Fibroblast of upper back skin (primary cell): ENCODE results near the gene RASA3.
"Not testable (repeated sequence)": the region's sequence is repeated elsewhere in the genome, so short reads cannot be mapped to it uniquely, and the experiment has no call there.

ENCODE experiments used
- DNase-seq: peaks from one replicate; pipeline ENCODE4 v3.0.0-alpha.2; 2013

The RASA3 gene

GRCh38 chr13:114027046-114027715 is 105.2 kb downstream of the RASA3 start:
- DNase-seq = peak; percentile 36

- no peak for DNase-seq
Observed at GRCh38 chr13:114026481-114026880, 105.9 kb downstream of the RASA3 start.

- peak; percentile 78 for DNase-seq
Observed at GRCh38 chr13:114025714-114026431, 106.5 kb downstream of the RASA3 start.

GRCh38 chr13:114025405-114025713 is 107.1 kb downstream of the RASA3 start:
- no peak for DNase-seq

- no peak for DNase-seq
Observed at GRCh38 chr13:114024603-114025404, 107.6 kb downstream of the RASA3 start.

- DNase-seq = no peak
Observed at GRCh38 chr13:114023716-114024602, 108.5 kb downstream of the RASA3 start.

- DNase-seq = no peak
Observed at GRCh38 chr13:114022876-114023275, 109.5 kb downstream of the RASA3 start.

GRCh38 chr13:114022309-114022669 is 110.1 kb downstream of the RASA3 start:
- DNase-seq = no peak

- no peak for DNase-seq
Observed at GRCh38 chr13:114021464-114022308, 110.7 kb downstream of the RASA3 start.

- no peak for DNase-seq
Observed at GRCh38 chr13:114020750-114021463, 111.5 kb downstream of the RASA3 start.

GRCh38 chr13:114020134-114020533 is 112.3 kb downstream of the RASA3 start:
- DNase-seq = not testable (repeated sequence)

GRCh38 chr13:114019367-114019766 is 113.1 kb downstream of the RASA3 start:
- DNase-seq = no peak

- DNase-seq = no peak
Observed at GRCh38 chr13:114018461-114019055, 113.9 kb downstream of the RASA3 start.

GRCh38 chr13:114017966-114018365 is 114.5 kb downstream of the RASA3 start:
- no peak for DNase-seq

GRCh38 chr13:114017028-114017630 is 115.3 kb downstream of the RASA3 start:
- peak; percentile 43 for DNase-seq

GRCh38 chr13:114016321-114017027 is 115.9 kb downstream of the RASA3 start:
- DNase-seq = no peak

GRCh38 chr13:114015969-114016295 is 116.5 kb downstream of the RASA3 start:
- DNase-seq = no peak

GRCh38 chr13:114015111-114015968 is 117.1 kb downstream of the RASA3 start:
- no peak for DNase-seq
